Fibroblast of skin of abdomen (primary cell): ENCODE results near the gene GABARAP.
A peak's percentile ranks its signal among the peaks of the same experiment; 100 is the strongest.

Source experiments
- DNase-seq: peaks from one replicate; pipeline ENCODE4 v3.0.0-alpha.2; 2013

The GABARAP gene

GRCh38 chr17:7239091-7240027 lies 2.9 kb downstream of the GABARAP start, which contains the start of gene PHF23:
Gene PHF23, minus strand, starts transcription at chr17:7239457. Its CDS starts 178 bp downstream, at chr17:7239279.
- DNase-seq = peak; percentile 100

- peak; percentile 47 for DNase-seq
Measured at GRCh38 chr17:7238420-7239090, 3.7 kb downstream of the GABARAP start.

DNA sequence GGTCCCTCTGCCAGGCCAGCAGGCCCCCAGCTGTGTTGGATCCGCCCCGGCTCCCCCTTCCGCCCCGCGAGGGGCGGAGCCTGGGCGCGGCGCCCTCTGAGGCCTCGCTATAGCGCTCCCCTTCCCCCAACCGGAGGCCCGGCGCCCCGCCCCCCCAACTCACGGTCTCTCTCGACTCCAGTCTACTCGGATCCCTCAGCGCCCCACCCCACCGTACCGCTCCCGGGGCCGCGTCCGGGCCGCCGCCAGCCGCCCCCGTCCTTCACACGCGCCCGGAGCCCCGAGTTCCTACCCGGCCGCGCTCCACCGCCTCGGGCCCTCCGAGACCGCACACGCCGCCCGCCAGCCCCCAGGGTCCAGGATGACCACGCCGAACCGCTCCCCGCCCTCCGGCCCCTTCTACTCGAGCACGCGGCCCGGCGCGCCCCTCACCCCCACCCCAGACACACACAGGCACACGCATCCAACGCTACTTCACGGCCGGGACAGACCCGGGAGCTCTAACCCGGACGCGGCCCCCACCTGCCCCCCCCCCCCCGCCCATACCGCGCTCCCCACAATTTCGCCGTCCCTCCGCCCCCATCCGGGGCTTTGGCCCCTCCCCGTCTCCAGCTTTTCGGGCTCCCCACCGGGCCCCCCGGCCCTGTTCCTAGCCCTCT lies 4.4 kb downstream of the GABARAP start:
- DNase-seq = peak; percentile 77

DNA sequence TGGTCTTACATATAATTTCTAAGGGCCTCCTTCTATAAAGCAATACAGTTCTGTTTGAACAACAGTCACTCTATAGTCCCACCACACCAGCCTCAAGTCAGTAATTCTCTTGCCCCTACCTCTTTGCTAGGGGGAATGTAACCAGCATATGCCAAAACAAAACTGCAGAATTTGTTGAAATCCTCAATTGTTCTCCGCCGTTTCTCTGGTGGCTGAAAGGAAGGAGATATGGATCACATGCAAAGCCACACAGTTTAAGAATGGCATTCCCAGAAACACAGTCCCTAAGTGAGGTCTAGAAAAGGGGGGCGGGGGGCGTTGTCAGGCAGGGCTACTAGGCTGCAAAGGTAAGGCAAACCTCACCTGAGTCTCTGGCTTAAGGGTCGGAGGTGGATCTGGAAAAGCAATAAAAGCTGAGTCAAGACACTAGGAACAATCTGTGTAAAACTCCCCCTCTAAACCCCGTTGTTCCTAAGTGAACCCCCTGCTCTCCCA lies 4.9 kb downstream of the GABARAP start:
- DNase-seq = no peak

DNA sequence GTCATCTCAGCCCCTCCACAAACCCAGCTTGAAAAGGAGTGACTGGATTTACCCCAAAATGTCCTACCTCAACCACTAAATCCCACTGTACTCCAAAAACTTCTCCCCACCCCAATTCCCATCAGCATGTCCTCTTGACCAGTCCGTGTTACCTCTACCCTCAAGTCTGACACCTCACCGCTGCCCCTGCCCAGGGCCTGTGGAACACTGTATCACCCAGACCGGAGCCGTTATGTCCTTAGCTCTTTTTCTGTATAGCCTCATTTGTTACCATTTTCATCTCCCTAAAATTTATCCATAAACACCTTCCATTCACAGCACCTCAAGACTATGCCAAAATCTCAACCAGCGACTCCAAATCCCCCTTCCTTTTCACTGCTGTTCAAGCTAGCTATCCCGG lies 5.4 kb downstream of the GABARAP start:
- DNase-seq = no peak

GRCh38 chr17:7235693-7236665 lies 6.3 kb downstream of the GABARAP start:
- no peak for DNase-seq

DNA sequence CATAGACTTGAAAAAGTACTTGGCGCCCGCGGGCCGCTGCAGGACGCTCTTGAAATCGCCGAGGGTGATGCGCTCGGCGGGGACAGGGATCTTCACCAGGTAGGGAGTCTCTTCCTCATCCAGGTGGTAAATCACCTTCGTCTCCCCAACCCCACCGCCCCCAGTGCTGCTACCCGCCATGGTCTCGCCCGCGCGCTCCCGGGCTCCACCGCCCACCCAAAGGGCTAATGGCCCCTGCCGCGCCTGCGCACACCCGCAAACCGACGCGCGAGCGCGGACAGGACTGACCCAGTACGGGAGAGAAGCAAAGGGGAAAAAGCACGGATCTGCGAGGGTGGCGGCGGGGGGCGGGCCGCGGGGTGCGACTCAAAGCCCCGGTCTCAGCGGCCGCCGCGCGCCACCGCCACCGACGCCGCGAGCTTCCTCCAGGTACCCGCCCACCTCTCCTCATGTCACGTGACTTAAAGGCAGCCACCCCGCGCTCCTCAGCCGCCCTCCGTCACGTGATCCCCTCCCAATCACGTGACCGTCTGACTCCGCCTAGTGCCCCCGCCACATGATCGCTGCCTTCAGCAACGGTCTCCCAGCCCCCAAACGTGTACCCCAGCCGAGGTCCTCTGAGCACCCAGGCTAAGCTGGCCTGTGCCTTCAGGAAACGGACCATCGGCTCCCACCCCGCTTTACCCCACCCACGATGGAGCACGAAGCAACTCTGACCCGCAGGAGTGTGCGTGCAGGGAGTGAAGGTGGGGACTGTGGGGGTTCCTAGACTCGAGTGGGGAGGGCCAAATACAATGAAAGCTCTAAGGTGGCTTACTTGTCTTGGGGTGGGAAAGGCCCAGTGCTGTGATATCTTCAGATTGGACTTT lies 7.9 kb downstream of the GABARAP start, which contains the start of gene DVL2:
DVL2 (minus strand) TSS at position 435 of the 869 bp plus-strand sequence; CDS start at position 180, 255 bp downstream.
- DNase-seq = peak; percentile 96

GRCh38 chr17:7233701-7234082 lies 8.6 kb downstream of the GABARAP start:
- no peak for DNase-seq

GRCh38 chr17:7232114-7232513 lies 10.1 kb downstream of the GABARAP start:
- no peak for DNase-seq

DNA sequence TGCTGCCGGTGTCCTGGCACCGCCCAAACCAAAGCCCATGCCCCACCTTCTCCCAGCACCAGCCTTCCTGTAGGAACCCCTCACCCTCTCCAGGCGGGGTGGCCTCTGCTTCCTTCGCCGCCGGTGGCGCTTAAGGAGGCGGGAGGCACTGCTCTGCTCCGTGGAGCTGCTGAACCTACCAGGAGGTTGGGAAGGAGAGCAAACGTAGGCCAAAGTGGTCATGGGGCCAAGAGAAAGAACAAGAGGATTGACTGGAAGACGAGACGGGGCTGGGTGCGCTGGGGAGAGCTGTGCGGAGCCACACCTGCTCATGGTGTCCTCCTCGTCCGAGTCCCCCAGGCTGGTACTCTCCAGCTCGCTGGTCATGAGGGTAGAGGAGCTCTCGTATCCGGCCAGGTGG lies 12.7 kb downstream of the GABARAP start:
- no peak for DNase-seq

DNA sequence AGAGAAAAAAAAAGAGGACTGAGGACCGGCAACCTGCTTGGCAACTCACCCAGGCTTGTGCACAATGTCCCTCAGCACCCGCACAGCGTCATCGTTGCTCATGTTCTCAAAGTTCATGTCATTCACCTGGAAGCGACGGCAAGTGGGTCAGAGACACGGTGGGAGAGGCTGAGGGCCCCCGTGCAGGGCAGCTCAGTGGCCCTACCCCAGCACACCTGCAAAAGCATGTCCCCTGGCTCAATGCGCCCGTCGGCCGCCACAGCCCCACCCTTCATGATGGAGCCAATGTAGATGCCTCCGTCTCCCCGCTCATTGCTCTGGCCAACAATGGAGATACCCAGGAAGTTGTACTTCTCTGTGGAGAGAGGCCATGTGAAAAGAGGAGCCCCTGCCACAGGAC lies 13.3 kb downstream of the GABARAP start:
- DNase-seq = no peak

GRCh38 chr17:7226721-7227710 lies 15.2 kb downstream of the GABARAP start:
- DNase-seq = no peak

- no peak for DNase-seq
Measured at GRCh38 chr17:7225711-7226331, 16.4 kb downstream of the GABARAP start.

GRCh38 chr17:7224661-7225111 lies 17.6 kb downstream of the GABARAP start:
- no peak for DNase-seq

GRCh38 chr17:7224110-7224509 lies 18.1 kb downstream of the GABARAP start:
- DNase-seq = no peak

GRCh38 chr17:7223375-7223774 lies 18.9 kb downstream of the GABARAP start:
- DNase-seq = no peak

GRCh38 chr17:7222972-7223292 lies 19.3 kb downstream of the GABARAP start:
- DNase-seq = no peak

DNA sequence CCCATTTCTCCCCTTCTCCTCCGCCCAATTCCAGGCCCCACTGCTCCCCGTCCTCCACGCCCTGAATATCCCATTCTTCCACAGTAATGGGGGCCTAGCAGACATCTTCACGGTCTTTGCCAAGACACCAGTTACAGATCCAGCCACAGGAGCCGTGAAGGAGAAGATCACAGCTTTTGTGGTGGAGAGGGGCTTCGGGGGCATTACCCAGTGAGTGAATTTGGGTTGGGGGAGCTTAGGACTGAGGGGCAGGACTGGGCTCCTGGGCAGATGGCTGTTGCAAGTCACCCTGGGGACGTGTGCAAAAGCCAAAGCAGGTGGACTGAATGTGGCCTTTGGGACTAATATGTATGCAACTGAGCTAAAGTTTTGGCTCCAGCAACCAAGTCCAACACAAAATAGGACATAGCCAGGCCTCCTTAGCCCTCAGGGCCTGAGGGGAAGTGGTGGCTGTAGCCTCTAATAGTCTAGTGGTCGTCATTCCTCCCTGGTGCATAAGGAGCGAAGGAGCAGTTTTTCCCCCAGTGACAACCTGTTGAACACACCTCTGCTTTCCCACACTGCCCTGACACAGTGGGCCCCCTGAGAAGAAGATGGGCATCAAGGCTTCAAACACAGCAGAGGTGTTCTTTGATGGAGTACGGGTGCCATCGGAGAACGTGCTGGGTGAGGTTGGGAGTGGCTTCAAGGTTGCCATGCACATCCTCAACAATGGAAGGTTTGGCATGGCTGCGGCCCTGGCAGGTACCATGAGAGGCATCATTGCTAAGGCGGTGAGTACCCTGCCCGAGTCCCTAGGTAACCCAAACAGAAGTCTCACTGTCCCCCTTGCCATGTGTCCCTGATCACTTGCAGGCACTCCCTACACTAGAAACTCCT lies 19.9 kb downstream of the GABARAP start:
- no peak for DNase-seq
